Endothelial cell of umbilical vein (primary cell): Measurements from ENCODE around the gene PDK2.

ENCODE experiments used
- EZH2 ChIP-seq: IDR thresholded peaks from 2 replicates; pipeline ENCODE4 v1.6.1; 2012; ENCODE audit warnings: borderline replicate concordance, low read depth, mild to moderate bottlenecking, moderate library complexity, low read length, inconsistent platforms; ENCODE audit not compliant: severe bottlenecking
- POLR2A ChIP-seq: IDR thresholded peaks from 2 replicates; pipeline ENCODE4 v1.6.1; 2012; ENCODE audit warnings: low read depth, mild to moderate bottlenecking, control low read depth, low read length
- POLR2AphosphoS5 ChIP-seq: IDR thresholded peaks from 2 replicates; pipeline ENCODE4 v1.6.1; 2012; ENCODE audit warnings: low read depth, mild to moderate bottlenecking, control low read depth, low read length, moderate library complexity; ENCODE audit not compliant: insufficient read depth
- TF ChIP-seq, protein P1 (sequence below), 2 donors: IDR thresholded peaks; 1 replicate in 1 of 2; 2 replicates in 1 of 2; pipeline ENCODE4 v1.5.1; 2011; ENCODE audit warnings: low read length in 2 of 2, mild to moderate bottlenecking in 2 of 2, moderate library complexity in 2 of 2, control low read depth in 1 of 2, inconsistent platforms in 1 of 2, low read depth in 1 of 2; ENCODE audit not compliant: insufficient read depth in 1 of 2; ENCODE audit errors: extremely low read depth in 1 of 2

GRCh38 chr17:50052822-50053653 lies 42.1 kb upstream of the PDK2 start:
- peak; percentile 55 for TF ChIP-seq POLR2AphosphoS5
- TF ChIP-seq, protein P1, sequence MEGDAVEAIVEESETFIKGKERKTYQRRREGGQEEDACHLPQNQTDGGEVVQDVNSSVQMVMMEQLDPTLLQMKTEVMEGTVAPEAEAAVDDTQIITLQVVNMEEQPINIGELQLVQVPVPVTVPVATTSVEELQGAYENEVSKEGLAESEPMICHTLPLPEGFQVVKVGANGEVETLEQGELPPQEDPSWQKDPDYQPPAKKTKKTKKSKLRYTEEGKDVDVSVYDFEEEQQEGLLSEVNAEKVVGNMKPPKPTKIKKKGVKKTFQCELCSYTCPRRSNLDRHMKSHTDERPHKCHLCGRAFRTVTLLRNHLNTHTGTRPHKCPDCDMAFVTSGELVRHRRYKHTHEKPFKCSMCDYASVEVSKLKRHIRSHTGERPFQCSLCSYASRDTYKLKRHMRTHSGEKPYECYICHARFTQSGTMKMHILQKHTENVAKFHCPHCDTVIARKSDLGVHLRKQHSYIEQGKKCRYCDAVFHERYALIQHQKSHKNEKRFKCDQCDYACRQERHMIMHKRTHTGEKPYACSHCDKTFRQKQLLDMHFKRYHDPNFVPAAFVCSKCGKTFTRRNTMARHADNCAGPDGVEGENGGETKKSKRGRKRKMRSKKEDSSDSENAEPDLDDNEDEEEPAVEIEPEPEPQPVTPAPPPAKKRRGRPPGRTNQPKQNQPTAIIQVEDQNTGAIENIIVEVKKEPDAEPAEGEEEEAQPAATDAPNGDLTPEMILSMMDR (IDR thresholded peaks at IDR 0.05; ENCODE audit: extremely low read depth in 1 of 2, insufficient read depth in 1 of 2, low read depth in 1 of 2, low read length in 2 of 2), result no peak
- no peak for TF ChIP-seq EZH2
- peak; percentile 26 for TF ChIP-seq POLR2A
